HG03280 (cell line): Measurements from ENCODE around the gene RASA3.
A peak's percentile ranks its signal among the peaks of the same experiment; 100 is the strongest.
"Not testable (repeated sequence)": the region's sequence is repeated elsewhere in the genome, so short reads cannot be mapped to it uniquely, and the experiment has no call there.

Experiments
- ATAC-seq: cut with Tn5 transposase; IDR thresholded peaks from one replicate; pipeline ENCODE4 v1.9.1; 2021; ENCODE audit warnings: mild to moderate bottlenecking, moderate library complexity; ENCODE audit not compliant: unreplicated experiment

RASA3 gene

GRCh38 chr13:114115796-114116195 lies 16.6 kb downstream of the RASA3 start:
- no peak for ATAC-seq

- no peak for ATAC-seq
These were observed 17.2 kb downstream of the RASA3 start for GRCh38 chr13:114115191-114115671.

GRCh38 chr13:114114666-114115065 lies 17.8 kb downstream of the RASA3 start:
- ATAC-seq: not testable (repeated sequence)

GRCh38 chr13:114114006-114114640 lies 18.3 kb downstream of the RASA3 start:
- ATAC-seq: no peak

- not testable (repeated sequence) for ATAC-seq
These were observed 19.0 kb downstream of the RASA3 start for GRCh38 chr13:114113395-114113794.

GRCh38 chr13:114112826-114113322 lies 19.5 kb downstream of the RASA3 start:
- no peak for ATAC-seq

- no peak for ATAC-seq
These were observed 20.1 kb downstream of the RASA3 start for GRCh38 chr13:114112231-114112825.

GRCh38 chr13:114111577-114111976 lies 20.8 kb downstream of the RASA3 start:
- ATAC-seq: no peak

GRCh38 chr13:114110830-114111189 lies 21.6 kb downstream of the RASA3 start:
- ATAC-seq: not testable (repeated sequence)

- peak; percentile 63 for ATAC-seq
These were observed 22.2 kb downstream of the RASA3 start for GRCh38 chr13:114110091-114110829.

- ATAC-seq: no peak
These were observed 22.8 kb downstream of the RASA3 start for GRCh38 chr13:114109641-114110041.

GRCh38 chr13:114108894-114109293 lies 23.5 kb downstream of the RASA3 start:
- ATAC-seq: no peak

GRCh38 chr13:114108141-114108761 lies 24.2 kb downstream of the RASA3 start:
- no peak for ATAC-seq

GRCh38 chr13:114107686-114108081 lies 24.7 kb downstream of the RASA3 start:
- ATAC-seq: no peak

GRCh38 chr13:114106991-114107685 lies 25.3 kb downstream of the RASA3 start:
- no peak for ATAC-seq

GRCh38 chr13:114106526-114106925 lies 25.9 kb downstream of the RASA3 start:
- ATAC-seq: no peak

- ATAC-seq: no peak
These were observed 26.8 kb downstream of the RASA3 start for GRCh38 chr13:114105521-114106225.

- no peak for ATAC-seq
These were observed 27.5 kb downstream of the RASA3 start for GRCh38 chr13:114104655-114105520.
